Parietal lobe (tissue), 1 donor: ENCODE data around the gene WDR73. TPM values are rescaled to one million over a fixed set of nuclear protein-coding genes. Genes with fewer than 3 reads are reported as not detected.

ENCODE experiments used
- total RNA-seq: library from RNA; depleted of rRNA; stranded (reverse); fragments of >200 nt; gene quantifications from one replicate; pipeline ENCODE4 v1.2.3, GENCODE V29; 2014

WDR73 gene
- 43.2 TPM for total RNA-seq

GRCh38 chr15:84653910-84654688 lies at the start of gene WDR73:
WDR73 (minus strand) TSS chr15:84654283; CDS start chr15:84654274, 9 bp downstream.

GRCh38 chr15:84658080-84658787 lies 4.2 kb upstream of the WDR73 start, which contains the start of gene NMB:
NMB (minus strand) TSS chr15:84658199; CDS start chr15:84658152, 47 bp downstream.

GRCh38 chr15:84600687-84601554 lies 53.2 kb downstream of the WDR73 start, which contains the start of gene ZSCAN2:
ZSCAN2 (plus strand) TSS chr15:84601009; CDS start chr15:84603928, 2,919 bp downstream.

Other genes with a start within 250 kb of the WDR73 start
- gene ZSCAN2, start 53.3 kb downstream of the WDR73 start, total RNA-seq, result 34.7 TPM
- gene NMB, start 3.9 kb upstream of the WDR73 start, total RNA-seq, result 2.2 TPM
- 46.6 TPM for gene SEC11A, start 61.9 kb upstream of the WDR73 start, total RNA-seq
- gene ZNF592, start 94.3 kb upstream of the WDR73 start, total RNA-seq, result 14.4 TPM
- gene ALPK3, start 163.1 kb upstream of the WDR73 start, total RNA-seq, result 1.6 TPM
- not detected for gene SLC28A1, start 230.4 kb upstream of the WDR73 start, total RNA-seq